HG02642 (cell line): ENCODE measurements around the gene ACADSB.

Experiments used
- ATAC-seq: cut with Tn5 transposase; IDR thresholded peaks from one replicate; pipeline ENCODE4 v1.9.1; 2021; ENCODE audit warnings: mild to moderate bottlenecking; ENCODE audit not compliant: unreplicated experiment, poor library complexity

The ACADSB gene

DNA sequence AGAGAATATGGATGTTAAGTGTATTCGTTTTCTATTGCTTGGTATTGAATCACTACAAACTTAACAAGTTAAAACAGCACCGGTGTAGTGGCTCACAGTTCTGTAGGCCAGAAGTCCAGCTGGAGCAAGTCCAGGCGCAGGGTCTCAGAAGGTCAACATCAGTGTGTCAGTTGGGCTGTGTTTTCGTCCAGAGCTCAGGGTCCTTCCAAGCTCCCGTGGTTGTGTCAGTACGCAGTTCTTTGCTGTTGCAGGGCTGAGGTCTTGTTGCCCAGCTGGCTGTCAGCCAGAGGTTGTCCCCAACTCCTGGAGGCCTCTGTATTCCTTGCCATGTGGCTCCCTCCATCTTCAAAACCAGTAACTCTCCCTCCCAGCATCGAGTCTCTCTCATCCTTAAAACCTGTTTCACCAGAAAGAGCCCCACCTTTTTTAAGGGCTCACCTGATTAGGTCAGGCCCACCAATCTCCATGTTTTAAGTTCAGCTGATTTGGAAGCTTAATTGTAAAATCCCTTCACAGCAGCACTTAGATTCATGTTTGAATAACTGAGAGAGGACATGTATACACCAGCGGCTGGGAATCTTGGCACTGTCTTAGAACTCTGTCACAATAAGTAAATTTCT is 26.8 kb downstream of the ACADSB start:
- no peak for ATAC-seq

DNA sequence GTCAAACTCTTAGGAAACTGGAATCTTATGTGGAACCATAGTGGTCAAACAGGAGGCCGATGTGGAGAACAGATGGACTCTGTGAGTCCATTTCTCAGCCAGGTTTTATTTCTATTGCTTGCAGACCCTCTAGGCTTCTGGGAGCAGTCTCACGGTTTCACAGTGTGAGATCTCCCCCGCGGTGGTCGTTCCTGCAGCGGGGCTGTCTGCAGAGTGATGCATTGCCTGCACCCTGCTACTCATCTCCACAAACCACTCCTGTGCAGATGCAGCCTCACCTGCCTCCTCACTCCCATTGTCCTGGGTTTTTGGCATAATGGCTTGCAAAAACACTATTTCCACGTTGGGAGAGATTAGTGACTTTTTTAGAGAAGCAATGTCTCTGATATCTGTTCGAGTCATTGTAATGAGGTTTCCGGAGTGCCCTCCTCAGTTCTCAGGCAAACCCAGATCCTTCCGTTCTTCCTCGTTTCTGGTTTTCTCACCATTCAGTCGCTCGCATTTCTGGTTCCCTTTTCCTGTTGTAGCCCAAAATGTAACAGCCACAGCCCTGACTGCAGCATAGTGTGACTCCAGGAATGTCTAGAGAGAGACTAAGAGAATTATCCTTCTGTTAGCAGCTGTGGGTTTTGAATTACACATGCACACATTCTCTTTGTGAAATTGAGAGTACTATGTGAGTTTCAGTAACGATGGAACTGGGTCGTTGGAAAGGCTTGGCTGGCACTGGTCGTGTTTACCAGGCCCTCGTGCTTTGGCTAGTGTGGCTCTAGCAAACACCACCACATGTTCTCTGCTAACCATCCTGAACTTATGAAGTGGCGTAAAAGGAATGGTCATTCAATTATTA is 30.2 kb downstream of the ACADSB start:
- ATAC-seq, result no peak

DNA sequence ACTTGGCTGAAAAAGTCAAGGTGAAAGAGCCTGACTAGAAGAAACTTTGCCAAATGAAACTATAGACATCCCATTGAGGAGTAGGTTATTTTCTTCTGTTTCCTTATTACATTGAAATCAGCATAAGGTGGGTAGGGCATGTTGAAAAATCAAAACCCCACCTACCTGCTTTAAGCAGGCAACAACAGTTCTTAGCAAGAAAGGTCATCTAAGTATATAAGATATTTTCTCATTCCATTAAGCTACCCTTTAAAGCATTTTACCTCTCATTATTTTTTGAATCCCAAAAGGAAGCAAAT is 30.8 kb downstream of the ACADSB start:
- ATAC-seq, result no peak

DNA sequence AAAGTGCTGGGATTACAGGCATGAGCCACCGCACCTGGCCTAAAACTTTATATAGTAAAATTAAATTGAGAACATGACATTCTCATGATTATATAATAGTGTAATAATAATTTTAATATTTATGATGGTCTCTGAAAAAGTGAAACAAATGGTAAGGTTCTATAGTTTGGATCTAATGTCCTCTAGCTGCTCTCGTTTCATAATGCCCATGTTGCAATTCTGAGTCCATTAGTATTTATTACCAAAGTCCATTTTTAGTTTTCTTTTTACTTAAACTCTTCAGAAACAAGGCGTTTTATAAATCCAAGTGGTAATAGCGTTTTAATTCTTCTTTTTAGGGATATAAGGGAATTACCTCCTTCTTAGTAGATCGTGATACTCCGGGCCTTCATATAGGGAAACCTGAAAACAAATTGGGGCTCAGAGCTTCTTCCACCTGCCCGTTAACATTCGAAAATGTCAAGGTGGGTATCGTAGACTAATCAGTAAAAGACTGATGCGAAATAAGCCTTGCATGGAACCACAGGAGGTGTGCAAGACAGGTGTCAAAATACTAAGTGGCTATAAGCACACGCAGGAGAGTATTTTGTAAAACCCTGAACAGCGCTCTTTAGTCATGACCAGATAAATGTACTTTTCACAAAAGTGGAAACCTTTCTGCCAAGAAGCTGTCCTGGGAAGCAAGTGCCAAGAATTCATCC is 34.1 kb downstream of the ACADSB start:
- ATAC-seq, result no peak

DNA sequence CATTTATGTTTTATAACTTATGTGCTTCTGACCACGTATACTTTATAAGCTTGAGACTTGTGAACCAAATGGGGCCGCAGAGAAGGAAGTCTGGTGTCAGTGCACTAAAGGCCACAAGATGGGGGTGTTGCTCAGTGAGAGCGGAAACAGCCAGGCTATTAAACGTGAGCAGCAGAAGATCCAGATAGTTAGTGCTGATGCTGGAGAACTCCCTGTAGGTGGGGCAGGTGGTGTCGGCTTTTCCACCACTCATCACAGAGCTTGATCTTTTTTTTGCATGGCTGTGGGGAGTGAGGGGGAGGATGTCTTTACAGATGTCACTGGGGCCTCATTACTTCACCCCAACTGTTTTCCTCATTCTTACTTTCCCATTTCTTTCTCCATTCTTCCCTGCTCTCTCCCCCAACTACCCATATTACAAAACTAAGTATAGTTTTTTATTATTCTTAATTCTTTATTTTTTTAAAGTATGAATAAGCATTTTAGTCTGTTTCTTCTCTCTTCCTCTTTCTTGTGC is 34.7 kb downstream of the ACADSB start:
- peak; percentile 59 for ATAC-seq

DNA sequence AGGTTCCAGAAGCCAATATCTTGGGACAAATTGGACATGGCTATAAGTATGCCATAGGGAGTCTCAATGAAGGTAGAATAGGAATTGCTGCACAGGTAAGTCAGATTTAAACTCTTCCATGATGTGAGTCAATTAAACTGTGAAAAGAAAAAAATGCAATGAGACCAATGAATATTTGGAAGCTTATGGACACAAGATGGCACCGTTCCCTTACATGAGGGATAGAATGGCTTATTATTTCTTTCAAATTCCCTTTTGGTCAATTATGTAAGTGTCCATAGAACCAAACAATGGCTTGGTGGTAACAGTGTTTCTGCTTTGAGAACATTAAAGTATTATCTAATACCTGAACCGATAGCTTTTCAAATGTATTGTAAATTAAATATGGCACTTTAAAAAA is 35.6 kb downstream of the ACADSB start:
- ATAC-seq, result no peak

DNA sequence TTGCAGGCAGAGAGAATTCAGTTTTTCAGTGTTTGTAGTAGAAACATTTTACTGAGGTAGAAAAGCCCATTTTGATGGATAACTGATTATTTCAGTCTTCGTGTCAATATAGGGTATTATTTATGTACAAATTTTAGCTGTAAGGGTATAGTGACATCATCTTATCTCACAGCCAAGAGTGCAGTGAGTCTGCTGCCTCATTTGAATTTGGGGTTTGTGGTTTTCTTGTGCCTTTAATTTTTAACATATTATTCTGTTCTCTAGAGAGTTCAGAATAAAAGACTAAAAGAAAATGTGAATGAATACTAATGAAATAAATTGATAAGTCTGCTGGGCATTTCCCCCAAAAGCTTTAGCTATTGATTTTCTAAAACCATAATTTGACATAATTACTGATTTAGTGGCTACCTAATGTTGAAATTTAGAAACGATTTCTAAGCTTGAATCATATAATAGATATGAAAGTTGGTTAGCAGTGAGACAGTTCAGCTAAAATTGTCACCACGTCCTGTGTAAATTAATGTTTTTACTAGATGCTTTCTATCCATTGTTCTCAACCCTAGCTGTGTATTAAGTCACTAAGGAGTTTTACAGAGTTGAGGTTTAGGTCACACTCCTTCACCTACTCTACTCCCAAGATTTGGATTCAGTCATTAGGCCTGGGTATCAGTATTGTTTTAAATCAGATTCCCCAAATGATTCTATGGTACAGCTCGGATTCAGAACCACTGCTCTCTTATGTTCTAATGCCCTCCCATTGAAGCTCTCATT is 37.3 kb downstream of the ACADSB start:
- ATAC-seq, result no peak

DNA sequence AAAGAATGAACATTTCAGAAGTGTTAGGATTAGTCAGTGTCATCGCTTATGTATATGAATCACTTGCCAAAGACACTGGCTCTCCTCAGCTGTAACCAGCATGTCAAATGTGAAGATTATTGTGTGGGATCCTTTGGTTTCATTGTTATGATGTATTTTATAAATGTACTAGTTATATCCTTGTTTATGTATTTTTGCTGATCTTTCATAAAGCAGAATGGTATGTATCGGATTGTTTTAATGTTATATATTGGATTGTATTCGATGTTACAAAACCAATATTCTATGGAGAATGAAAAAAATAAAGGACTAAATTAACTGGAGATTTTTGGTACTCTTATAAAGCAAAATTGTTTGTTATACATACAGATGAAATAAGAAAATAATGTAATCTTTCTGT is 49.2 kb downstream of the ACADSB start:
- ATAC-seq, result no peak

DNA sequence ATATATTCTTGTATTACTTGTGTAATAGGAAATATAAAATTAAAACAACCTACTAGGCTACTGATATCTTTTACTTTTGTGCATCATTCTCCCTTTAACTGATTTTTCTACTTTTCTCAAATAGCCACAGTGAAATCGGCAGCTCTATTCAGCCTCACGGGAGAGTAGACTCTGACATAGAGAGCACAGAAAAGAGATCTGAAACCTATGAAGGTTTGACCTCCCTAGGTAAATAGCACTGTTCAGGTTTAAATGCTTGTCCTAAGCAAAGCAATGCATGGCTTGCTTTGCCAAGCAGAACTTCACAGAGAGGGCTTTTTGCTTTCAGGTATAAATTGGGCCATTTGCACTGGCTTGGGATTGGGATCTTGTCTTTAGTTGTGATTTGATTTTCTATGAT is 53.1 kb downstream of the ACADSB start:
- ATAC-seq, result no peak

DNA sequence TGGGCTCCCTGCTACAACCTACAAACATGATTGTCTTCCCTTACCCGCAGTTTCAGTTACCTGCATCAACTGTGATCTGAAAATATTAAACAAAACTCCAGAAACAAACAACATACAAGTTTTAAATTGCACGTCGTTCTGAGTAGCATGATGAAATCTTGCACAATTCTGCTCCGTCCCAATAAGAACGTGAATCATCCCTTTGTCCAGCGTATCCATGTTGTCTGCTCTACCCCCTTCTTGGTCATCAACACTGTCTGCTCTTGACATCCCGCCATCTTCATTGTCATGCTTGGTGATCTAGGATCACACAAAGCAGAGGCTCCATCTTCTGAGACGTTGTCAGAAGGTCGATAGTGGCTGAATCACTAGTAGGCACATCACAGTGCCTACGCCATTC is 53.9 kb downstream of the ACADSB start:
- ATAC-seq, result no peak

DNA sequence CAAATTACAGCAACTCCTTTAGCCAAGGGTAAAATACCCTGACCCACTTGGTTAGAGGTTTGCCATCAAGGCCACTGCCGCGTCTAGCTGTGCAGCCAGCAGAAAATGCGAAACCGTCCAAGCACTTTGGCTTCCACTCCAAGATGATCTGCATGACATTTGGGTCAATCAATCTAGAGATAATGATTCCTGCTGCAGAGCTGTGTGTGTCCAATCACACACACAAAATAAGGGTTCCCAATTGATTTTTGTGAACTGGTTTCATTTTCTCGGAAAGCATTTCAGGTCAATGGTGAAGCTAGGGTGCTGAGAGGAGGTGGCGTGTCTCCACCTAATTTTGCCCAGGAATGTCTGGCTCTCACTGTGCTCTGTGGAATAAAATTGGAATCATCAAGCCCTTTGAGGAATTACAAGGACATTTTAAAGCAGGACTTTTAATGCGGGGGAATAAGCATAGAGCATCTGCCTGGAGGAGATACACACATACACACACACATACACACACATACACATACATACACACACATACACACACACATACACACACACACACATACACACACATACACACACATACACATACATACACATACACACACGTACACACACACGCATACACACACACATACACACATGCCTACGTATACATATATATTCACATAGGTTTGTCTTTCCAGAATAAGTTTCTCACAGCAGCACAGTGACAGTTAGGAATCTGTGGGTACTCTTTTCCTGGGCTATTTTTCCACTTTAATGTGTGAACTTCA is 59.5 kb downstream of the ACADSB start:
- no peak for ATAC-seq

DNA sequence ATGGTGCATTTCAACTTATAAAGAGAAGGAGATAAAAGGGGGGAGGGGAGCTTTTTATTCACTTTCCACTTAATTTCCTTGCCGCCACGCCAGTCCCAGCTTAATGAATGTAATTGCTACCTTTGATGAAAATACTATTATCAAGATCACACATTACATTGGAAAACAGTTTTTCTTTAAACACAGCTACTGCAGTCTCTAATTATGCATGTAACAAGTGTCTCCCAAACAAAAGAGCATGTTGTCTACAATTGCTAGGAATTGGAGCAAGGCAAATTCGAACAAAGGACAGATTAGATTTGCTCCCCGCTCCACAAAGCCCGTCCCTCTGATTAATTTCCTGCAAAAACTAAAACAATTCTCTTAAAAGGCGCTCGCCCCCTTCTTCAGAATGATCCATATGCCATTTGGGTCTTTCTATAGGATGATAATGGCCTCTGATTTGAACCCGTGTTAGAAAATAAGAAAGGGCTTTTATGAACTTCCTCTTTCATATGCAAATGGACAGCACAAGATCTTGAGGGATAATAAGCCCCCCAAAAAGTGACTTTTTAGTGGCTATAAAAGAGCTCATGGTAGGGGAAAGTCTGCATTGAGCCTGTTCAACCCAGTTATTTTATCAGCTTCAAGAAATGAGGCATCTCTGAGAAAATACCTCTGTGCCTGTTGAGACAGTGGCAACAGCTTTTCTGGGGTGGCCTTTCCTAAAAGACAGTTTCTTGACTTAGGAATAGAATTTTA is 60.6 kb downstream of the ACADSB start:
- no peak for ATAC-seq

DNA sequence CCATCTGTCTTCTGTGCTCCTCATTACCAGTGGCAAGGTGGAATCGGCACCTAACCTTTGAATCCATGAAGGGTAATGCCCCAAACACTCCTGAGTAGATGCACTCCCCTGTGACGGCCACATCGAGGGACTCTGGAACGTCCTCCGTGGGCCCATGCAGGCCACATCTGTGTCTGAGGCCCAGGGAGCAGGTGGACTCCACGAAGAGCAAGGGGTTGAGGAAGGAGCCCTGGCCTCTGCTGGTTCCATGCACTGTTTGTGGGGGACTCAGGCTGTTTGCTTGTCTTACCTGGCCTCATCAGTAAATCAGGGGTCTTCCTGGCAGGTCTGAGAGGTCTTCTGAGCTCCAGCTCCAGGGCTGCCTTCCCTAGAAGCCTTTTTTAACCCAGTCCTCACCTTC is 64.4 kb downstream of the ACADSB start:
- no peak for ATAC-seq

DNA sequence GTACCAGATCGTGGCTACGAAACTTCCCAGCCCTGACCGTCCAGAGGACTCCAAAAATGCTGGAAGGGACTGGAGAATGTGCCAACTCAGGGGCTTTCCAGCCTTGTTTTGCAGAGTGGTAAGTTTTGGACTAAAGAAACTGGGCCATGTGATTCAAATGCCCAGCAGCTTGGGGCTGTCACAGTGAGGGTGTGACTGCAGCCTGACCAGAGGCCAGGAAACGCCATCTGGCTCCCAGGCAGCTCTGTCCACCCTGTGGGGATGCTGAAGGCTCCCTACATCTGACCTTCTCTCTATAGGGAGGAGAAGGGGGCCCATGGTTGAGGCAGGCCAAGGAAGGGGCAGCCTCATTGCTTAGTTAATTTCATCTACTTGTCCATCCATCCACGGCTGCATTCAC is 65.4 kb downstream of the ACADSB start:
- ATAC-seq, result no peak

DNA sequence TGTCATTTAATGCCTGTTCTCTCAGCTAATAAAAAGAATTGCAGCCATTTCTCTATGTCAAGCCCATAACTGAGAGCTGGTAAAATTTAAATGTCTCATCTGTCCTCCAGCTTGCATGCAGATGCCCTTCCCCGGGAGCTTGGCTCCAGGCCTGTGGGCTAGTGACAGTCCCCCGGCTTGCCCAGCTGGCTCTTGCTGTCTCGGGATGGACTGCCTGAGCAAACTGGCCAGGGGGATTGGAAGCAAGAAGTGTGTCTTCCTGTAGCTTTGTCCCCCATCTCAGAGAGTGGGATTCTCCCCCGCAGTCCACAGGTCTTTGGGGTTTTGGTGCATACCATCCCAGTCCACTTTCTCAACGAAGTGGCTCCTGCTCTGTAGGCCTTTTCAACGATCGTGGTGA is 73.1 kb downstream of the ACADSB start:
- no peak for ATAC-seq

DNA sequence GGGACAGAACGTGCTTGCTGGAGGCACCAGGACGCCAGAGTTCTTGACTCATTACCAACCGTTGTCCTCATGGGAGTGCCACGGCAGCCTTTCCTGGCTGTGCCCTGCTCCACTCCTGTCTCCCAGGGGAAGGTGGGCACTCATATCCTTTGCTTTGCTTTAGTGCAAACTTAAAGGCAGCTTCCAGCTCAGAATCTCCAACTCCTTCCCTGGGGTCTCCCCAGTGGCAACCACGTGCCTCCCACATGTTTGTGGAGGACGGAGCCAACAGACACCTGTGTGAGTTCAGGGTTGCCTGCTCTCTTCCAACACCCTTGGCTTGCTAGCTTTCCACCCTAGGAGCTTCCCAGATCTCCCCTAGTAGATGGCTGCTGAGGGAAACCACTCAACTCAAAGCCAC is 75.0 kb downstream of the ACADSB start:
- ATAC-seq, result no peak

DNA sequence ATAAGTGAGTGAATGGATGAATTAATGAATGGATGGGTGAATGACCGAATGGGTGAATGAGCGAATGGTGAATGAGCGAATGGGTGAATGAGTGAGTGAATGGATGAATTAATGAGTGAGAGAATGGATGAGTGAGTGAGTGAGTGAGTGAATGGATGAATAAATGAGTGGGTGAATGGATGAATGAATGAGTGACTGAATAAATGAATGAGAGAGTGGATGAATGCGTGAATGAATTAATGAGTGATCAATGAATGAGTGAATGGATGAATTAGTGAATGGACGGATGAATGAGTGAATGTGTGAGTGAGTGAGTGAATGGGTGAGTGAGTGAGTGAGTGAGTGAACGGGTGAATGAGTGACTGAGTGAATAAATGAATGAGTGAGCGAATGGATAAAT is 77.5 kb downstream of the ACADSB start:
- ATAC-seq, result no peak

DNA sequence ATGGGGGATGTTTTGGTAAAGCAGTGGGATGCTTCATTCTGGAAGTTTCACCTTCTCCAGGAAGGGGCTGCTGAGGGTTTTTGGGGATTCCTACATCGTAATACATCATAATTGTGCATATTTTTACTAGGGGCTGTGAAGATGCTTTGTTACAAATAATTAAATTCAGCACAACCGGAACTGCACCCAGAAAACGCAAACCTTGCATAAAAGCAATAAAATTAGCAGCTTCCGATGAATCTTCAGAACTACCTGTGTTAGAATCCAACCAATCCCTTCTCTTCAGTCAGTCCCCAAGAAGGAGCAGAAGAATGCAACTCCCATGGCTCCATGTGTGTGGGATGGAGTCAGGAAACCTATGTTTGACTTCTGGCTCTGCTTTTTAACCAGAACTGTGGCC is 78.5 kb downstream of the ACADSB start:
- no peak for ATAC-seq

DNA sequence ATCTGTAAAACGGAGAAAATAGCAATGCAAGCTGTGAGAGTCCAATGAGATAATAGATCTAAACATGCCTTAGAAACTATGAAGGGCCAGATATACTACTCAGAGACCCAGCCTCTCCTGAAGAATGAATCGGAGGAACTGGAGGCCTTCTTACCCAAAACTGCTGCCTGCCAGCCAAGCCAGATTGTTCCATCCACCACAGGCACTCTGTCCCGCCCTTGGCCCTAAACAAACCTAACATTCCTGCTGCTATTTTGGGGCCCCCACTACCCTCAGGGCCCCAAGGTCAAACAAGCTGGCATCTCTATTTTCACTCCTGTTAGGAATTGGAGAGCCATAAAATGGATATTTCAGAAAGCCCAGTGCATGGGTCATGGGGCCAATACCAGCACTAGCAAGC is 79.0 kb downstream of the ACADSB start:
- no peak for ATAC-seq
